Measurements from ENCODE around the gene CCT6B.
A peak's percentile ranks its signal among the peaks of the same experiment; 100 is the strongest.
"Not testable (repeated sequence)": the region's sequence is repeated elsewhere in the genome, so short reads cannot be mapped to it uniquely, and the experiment has no call there.

CCT6B gene, protein sequence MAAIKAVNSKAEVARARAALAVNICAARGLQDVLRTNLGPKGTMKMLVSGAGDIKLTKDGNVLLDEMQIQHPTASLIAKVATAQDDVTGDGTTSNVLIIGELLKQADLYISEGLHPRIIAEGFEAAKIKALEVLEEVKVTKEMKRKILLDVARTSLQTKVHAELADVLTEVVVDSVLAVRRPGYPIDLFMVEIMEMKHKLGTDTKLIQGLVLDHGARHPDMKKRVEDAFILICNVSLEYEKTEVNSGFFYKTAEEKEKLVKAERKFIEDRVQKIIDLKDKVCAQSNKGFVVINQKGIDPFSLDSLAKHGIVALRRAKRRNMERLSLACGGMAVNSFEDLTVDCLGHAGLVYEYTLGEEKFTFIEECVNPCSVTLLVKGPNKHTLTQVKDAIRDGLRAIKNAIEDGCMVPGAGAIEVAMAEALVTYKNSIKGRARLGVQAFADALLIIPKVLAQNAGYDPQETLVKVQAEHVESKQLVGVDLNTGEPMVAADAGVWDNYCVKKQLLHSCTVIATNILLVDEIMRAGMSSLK

DNA sequence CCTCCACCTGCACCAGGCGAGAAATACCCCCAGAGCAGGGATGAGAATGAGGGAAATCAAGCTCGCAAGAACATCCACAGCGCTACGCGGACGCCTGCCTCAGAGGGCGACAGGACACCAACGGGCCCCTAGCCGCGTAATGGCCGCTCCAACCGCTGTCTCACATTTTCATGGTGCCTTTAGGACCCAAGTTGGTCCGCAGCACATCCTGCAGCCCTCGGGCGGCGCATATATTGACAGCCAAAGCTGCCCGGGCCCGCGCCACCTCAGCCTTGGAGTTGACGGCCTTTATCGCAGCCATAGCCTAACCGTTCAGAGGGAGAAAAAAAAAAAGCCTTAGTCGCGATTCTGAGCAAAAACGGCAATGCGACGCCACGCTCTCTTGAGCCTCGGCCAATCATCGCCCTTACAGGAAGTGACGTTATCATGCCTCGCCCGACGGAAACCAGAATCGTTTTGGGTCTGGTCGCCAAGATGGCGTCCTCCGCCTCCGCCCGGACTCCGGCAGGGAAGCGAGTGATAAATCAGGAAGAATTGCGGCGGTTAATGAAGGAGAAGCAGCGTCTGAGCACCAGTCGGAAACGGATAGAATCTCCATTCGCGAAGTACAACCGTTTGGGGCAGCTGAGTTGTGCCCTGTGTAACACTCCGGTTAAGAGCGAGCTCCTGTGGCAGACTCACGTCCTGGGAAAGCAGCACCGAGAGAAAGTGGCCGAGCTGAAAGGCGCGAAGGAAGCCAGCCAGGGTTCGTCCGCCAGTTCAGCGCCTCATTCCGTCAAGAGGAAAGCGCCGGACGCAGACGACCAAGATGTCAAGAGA lies at the start of gene CCT6B, which contains the start of gene ZNF830:
Gene CCT6B (minus strand): TSS at position 368 of the 819 bp plus-strand sequence. CDS start 67 bp downstream, at position 301.
Gene ZNF830 (plus strand): TSS at position 448 of the 819 bp plus-strand sequence. CDS start 27 bp downstream, at position 475.
- DNase-seq (ENCODE audit: low spot score), result peak; percentile 93

DNA sequence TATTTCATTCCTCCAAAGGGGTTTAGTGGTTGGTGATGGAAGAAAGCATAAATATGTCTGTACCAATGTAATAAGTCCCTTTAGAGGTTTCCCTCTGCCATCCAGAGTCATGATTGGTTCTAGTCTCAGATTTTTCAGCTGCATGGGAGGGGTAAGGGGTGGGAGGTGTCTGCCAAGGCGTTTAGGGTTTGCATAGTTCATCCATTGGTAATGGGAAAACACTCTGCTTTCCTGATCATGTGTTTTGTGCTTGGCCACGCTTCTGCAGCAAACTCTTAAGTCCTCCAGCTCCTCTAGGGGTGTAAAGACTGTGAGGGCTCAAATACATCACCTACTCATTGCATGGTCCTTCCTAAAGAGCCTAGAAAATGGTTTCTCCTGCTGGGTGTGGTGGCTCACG lies 48.8 kb upstream of the CCT6B start:
- DNase-seq (ENCODE audit: low spot score), result no peak

DNA sequence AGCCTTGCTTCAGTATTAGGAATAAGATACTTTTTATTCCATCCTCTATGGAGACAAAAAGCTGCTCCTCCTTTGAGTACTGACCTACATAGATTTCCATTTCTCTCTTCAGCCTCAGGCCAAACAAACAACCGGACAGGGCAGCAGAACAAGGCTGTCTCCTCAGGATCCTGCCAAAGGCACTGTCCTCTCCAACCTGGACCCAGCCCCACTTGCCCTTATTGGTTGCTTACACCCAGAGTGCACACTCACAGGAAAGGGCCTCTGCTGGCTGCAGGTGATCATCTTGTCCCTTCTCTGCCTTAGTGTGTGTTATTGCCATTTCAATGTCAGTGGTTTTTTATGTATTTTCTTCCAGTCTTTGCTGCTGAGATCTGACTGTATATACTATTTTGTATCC lies 45.7 kb upstream of the CCT6B start:
- DNase-seq (ENCODE audit: low spot score), result no peak

DNA sequence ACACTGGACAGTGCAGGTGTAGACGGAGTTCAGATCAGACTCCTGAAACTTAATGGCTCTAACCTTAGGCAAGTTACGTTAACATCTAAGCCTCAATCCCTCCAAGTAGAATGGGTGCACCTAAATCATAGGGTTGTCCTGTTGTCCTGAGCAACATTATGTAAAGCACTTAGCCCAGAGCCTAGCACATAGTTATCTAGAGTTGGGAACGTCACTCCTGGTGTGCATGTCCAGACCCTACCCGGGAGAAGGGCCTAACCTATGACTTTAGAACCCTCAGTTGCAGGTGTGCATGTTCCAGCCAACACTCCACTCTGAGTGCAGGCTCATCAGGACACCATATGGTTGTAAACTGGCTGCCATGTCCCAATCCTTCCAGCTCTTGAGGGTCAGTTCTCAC lies 45.1 kb upstream of the CCT6B start:
- DNase-seq (ENCODE audit: low spot score), result no peak

DNA sequence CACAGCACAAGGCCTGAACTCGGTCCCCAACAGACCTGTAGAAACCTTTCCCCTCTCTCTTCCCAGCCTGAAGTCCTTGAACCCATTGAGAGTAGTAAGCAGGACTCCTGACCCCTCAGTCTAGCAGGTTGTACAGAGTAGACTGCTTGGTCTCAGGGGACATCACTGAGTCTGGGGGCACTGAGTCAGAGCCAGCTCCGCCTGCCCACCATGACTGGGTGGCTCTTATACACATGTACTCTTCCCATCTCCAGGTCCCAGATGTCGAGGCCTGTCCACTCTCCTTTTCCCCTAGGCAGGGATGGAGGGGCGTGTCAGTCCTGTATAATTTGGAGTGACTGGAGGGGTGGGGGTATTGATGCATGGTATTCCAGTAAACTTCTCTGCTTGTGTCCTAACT lies 42.5 kb upstream of the CCT6B start:
- DNase-seq (ENCODE audit: low spot score), result no peak

DNA sequence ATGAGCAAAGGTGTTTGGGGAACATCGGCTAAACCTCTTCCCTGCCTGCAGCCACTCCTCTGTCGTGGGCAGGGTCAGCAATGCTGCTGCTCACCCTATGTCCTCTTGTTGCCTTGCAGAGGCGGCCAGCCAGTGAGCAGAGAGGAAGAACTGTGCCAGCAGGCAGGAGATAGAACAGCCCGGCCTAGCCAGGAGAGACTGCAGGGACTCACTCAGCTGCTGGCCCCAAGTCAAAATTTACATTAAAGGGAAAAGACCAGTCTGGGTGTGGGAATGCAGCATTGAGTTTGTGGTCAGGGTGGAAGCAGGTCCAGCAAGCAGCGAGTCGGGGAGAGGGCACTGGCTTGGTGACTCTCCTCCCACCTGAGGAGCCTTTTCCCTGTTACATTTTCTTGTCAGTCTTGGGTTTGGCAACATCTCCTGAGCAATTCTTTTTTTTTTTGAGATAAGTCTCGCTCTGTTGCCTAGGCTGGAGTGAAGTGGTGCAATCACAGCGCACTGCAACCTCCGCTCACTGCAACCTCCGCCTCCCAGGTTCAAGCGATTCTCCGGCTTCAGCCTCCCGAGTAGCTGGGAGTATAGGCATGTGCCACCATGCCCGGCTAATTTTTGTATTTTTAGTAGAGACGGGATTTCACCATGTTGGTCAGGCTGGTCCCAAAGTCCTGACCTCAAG lies 41.8 kb upstream of the CCT6B start:
- DNase-seq (ENCODE audit: low spot score), result no peak

DNA sequence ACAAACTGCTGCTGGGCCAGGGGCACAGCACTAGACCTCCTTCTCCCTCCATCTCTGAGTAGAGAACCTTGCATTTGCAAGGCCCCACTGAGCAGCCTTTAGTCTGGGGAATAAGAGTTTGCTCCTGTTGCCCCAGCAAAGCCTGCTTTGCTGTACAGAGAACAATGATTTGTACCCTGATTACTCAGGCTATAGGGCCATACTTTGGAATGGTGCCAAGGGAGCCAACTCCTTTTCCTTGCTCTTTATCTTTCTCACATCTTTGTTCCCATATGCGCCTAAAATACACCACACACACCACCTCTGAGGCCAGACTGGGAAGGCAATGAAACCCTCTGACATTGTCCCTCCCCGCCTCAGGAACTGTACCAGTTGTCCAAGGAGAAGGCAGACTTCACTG lies 40.3 kb upstream of the CCT6B start:
- DNase-seq (ENCODE audit: low spot score), result no peak

DNA sequence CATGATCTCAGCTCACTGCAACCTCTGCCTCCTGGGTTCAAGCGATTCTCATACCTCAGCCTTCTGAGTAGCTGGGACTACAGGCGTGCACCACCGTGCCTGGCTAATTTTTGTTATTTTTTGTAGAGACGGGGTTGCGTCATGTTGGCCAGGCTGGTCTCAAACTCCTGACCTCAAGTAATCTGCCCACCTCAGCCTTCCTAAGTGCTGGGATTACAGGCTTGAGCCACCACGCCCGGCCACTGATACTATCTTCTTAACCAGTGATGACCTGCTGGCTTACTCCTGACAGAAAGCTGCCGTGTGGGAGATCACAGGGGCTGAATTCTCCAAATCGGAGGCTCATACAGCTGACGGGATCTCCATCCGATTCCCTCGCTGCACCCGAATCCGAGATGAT lies 39.7 kb upstream of the CCT6B start:
- not testable (repeated sequence) for DNase-seq (ENCODE audit: low spot score)

DNA sequence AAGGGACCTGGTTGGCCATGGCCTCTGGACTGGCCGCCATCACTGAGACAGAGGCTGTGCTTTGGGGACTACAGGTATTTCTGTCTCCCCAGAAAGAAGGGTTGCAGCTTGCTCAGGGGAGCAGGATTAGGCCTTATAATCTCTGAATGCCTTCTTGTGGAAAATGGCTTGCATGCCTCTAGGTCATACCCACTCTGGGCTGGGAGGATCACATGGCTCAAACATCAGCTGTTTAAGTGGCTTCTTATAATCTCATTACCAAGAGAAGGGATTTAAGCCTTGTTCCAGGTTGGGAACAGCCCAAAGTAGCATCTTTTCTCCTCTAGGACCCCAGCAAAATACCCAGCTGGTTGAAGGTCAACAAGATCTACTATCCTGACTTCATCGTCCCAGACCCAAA lies 38.2 kb upstream of the CCT6B start:
- DNase-seq (ENCODE audit: low spot score), result no peak

DNA sequence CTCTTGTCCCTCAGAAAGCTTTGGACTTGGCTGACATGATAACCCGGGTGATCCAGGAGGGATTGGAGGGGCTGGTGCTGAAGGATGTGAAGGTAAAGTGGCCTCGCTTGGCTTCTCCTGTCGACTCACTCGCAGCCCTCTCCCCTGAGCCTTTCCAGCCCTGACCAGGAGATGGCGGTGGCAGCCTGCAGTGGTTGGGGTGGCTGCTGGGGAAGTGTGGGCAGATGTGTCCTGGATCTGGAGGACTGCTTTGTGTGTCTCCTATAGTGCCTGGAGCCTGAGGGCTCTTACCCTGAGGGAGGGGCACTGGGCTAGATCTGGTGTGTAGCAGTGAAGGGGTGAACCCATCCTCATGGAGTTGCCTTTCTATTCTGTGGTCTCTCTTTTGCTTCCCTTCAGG lies 36.9 kb upstream of the CCT6B start:
- peak; percentile 81 for DNase-seq (ENCODE audit: low spot score)

DNA sequence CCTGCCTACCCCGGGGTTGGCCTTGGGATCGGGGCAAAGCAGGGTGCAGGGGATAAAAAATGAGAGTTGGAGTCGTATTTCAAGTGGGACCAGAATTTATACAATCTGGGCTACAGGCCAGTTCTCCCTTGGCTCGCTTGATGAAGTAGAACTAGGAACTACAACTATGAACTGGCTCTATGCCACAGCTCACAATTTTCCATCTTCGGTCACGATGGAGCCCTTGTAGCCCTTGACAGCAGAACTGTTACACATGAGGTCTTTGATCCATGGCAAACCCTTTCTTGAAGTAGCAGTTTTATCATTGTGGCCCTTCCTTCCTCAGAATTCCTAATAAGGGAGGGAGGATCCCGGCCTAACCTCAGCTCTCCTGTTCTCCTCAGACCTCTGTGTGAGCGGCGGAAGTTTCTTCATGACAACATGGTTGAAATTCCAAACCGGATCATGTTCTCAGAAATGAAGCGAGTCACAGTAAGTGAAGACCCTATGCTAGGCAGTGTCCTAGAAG lies 36.1 kb upstream of the CCT6B start:
- no peak for DNase-seq (ENCODE audit: low spot score)

DNA sequence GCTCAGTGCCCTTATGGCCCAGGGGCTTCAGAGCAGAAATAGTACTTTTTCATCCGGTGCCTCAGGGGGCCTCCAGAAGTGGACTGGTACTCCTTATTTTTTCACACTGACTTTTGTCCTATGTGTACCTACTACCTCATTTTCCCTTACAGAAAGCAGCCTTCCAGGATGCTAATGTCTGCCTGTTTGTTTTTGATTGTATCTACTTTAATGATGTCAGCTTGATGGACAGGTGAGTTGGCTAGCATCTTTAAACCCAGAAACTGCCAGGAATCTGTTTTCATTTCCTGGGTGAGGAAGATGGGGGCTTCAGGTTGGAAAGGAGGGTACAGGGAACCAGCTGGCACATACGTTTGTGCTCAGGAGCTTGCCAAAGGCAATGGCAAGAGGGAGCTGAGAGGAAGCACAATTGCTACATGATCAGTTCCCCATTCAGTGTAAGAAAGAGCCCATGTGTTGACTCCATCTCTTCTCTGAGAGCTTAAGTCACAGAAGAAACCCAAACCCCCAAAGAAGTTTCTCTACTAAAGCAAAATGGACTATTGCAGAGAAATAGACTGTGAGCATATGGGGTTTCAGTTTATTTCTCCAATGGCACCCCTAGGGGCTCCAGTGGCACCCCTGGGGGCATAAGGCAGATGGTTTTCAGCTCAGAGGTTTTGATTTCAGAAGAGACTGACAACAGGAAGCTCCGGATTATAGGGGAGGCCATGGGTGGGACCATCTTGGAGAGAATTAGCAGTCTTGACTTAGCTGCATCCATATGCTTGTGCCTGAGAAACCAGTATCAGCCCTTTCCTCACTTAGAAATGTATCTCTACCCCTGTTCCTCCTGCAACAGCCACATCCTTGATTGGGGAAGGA lies 35.4 kb upstream of the CCT6B start:
- no peak for DNase-seq (ENCODE audit: low spot score)

DNA sequence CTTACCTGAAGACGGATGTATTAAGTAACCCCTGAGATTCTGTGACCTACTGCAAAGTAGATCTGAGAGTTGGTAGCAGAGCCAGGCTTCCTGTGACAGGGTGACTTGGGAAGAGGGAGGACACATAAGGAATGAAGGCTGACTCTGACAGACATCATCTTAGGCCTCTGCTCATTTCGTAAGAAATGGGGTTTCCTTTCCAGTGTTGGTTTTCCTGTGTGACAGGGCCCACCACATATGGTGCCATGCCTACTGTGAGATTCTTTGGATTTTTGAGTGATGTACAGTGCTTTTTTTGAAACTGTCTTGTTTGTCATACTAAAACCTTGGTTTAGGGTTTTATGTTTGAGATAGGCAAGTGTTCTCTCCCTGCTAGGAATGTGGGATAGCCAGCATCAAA lies 31.8 kb upstream of the CCT6B start:
- DNase-seq (ENCODE audit: low spot score), result no peak

DNA sequence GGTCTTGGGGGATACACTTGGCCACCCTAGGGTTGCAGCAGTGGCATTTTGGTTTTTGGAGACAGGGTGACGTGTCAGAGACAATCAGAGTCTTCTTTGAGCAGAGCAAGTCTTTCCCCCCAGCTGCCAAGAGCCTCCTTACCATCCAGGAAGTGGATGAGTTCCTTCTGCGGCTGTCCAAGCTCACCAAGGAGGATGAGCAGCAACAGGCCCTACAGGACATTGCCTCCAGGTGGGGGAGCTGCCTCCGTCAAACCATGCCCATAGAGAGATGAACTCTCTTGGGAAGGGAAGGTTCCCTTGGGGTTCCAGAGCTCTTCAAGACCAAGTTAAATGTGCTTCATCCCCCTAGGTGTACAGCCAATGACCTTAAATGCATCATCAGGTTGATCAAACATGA lies 30.3 kb upstream of the CCT6B start:
- DNase-seq (ENCODE audit: low spot score), result no peak

DNA sequence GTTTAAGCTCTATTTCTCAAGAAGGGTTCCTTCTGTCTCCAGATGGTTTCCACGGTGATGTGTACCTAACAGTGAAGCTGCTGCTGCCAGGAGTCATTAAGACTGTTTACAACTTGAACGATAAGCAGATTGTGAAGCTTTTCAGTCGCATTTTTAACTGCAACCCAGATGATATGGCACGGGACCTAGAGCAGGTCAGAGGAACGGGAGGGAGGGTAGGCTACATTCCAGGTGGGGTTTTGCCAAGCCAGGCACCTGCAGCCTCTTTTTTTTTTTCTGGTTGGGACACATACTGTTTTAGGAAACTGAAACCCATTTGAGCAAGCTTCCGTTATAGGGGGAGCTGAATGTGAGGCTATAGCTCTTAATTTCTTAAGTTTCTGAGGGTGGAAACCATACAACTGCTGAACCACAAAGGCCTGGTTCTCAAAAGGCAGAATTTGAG lies 29.7 kb upstream of the CCT6B start:
- no peak for DNase-seq (ENCODE audit: low spot score)

DNA sequence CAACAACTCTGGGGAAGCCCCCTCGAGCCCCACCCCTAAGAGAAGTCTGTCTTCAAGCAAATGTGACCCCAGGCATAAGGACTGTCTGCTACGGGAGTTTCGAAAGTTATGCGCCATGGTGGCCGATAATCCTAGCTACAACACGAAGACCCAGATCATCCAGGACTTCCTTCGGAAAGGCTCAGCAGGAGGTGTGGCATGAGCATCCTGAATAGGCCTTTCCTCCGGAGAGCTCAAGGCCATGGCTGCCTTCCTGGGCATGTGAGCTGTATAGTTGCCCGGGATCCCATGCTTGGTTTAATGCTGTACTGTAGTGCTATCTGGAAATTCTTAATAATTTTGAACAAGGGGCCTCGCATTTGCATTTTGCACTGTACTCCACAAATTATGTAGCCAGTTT lies 28.2 kb upstream of the CCT6B start:
- DNase-seq (ENCODE audit: low spot score), result no peak

DNA sequence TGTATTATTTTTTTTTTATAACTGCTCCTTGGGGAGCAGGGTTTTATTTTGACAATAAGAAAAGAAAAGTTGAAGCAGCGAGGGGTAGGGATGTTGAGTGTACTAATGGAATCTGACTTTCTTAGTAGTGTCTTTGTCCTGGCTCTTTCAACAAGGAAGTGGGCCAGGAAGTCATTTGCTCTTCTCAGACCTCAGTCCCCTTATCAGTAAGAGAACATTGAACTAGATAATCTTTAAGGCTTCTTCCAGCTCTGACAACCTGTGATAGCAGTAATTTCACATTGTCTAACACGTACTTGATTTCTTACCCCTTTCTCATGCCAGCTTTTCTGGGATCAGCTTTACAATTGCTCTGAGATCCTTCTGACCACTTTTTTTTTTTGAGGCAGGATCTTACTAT lies 27.4 kb upstream of the CCT6B start:
- DNase-seq (ENCODE audit: low spot score), result no peak

DNA sequence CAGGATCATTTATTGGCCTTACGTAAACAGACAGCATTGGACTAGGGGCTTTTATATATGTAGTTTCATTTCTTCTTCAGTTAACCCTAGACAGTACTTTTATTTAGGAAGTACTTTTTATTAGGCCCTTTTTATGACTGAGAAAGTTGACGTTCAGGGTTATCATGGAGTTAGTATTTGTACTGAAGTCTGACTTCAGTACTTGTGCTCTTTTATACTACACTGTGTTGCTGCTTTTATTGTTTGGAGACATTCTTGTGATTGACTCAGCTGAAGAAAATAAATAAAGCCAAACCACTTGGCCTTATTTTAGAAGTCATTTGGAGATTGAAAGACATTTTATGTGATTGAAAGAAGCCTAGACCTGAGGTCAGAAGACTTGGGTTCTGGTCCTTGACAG lies 26.0 kb upstream of the CCT6B start:
- DNase-seq (ENCODE audit: low spot score), result no peak

DNA sequence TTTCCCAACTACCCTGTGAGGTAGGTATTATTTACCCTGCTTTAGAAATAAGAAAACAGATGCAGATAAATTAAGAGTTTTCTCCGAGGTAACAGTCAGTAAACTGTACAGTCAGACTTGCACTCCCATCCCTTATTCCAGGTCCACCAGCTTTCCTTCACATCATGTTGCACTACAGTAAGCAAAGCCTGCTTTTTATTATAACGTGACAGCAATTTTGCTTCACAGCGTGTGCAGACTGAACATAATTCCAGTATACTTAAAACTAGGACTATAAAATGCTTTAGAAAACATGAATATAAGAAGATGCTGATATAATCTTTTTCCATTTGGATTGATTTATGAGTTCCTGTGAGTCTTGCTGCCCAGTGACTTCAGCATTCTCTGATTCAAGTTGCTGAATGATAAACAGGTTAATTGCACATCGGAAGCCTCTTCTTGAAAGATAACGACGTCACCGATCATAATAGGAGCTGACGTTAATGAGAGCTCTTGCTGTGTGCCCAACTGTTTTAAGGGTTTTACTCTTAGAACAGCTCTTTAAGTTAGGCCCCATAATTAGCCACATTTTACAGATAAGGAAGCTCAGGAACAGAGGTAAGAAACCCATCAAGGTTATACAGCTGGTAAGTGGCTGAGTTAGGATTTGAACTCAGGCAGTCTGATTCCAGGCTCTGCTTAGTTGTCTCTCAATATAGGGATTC lies 20.4 kb upstream of the CCT6B start:
- no peak for DNase-seq (ENCODE audit: low spot score)

Measured in activated CD4-positive, alpha-beta T cell treated with anti-CD3 and anti-CD28 coated beads, Interleukin-2, Interleukin-4, amounts not matched to agents 100 ng/mL and 50 ng/mL, durations not matched to agents 16 hours and 8 hours (primary cell).